GM12874 (cell line): Measurements from ENCODE around the gene TTLL6.

Experiments
- CTCF ChIP-seq: IDR thresholded peaks from 2 replicates; pipeline ENCODE4 v1.5.1; 2011; ENCODE audit warnings: low read depth, mild to moderate bottlenecking, control low read depth, low read length, moderate library complexity; ENCODE audit not compliant: insufficient read depth

Gene TTLL6

GRCh38 chr17:48843187-48843900, 26.3 kb upstream of the TTLL6 start:
- TF ChIP-seq CTCF = no peak

- TF ChIP-seq CTCF = no peak
Measured at GRCh38 chr17:48842746-48843145, 25.7 kb upstream of the TTLL6 start.

- TF ChIP-seq CTCF = no peak
Measured at GRCh38 chr17:48841395-48841831, 24.4 kb upstream of the TTLL6 start.

- TF ChIP-seq CTCF = no peak
Measured at GRCh38 chr17:48840441-48840840, 23.4 kb upstream of the TTLL6 start.

GRCh38 chr17:48835971-48836370, 18.9 kb upstream of the TTLL6 start:
- TF ChIP-seq CTCF = no peak

GRCh38 chr17:48834973-48835372, 17.9 kb upstream of the TTLL6 start:
- TF ChIP-seq CTCF = no peak

GRCh38 chr17:48831549-48831883, 14.5 kb upstream of the TTLL6 start:
- no peak for TF ChIP-seq CTCF
